Stimulated activated naive CD8-positive, alpha-beta T cell treated with anti-CD3 and anti-CD28 coated beads, Interleukin-15, amount 100 ng/mL, for 72 hours (primary cell): ENCODE measurements around the gene MTMR6.
A peak's percentile ranks its signal among the peaks of the same experiment; 100 is the strongest.
"Not testable (repeated sequence)": the region's sequence is repeated elsewhere in the genome, so short reads cannot be mapped to it uniquely, and the experiment has no call there.

Experiments
- ATAC-seq: fragments of 150-1000 bp; cut with Tn5 transposase; 2 replicates; pipeline ENCODE4 v1.10.0; 2021; ENCODE audit warnings: mild to moderate bottlenecking, moderate library complexity
- DNase-seq, 2 donors: peaks; one replicate each; pipeline ENCODE4 v3.0.0; 2021 to 2022
- H3K27ac Mint-ChIP-seq, 2 donors: one replicate each; pipeline ENCODE4 v1.8.0; 2022; ENCODE audit warnings: mild to moderate bottlenecking in 2 of 2, mixed read lengths in 2 of 2, moderate library complexity in 2 of 2
- H3K27me3 Mint-ChIP-seq: one replicate; pipeline ENCODE4 v1.8.0; 2022; ENCODE audit warnings: mixed read lengths
- H3K4me1 Mint-ChIP-seq: one replicate; pipeline ENCODE4 v1.8.0; 2022; ENCODE audit warnings: mild to moderate bottlenecking, mixed read lengths
- H3K4me3 Mint-ChIP-seq, 2 donors: one replicate each; pipeline ENCODE4 v1.8.0; 2022; ENCODE audit warnings: mild to moderate bottlenecking in 2 of 2, mixed read lengths in 2 of 2, moderate library complexity in 1 of 2
- H3K9me3 Mint-ChIP-seq, 2 donors: one replicate each; pipeline ENCODE4 v1.8.0; 2022; ENCODE audit warnings: mixed read lengths in 2 of 2

Gene MTMR6

GRCh38 chr13:25286969-25287961 lies at the start of gene MTMR6:
MTMR6 (minus strand) TSS chr13:25287488; CDS start chr13:25287247, 241 bp downstream.
- H3K4me1 Mint-ChIP-seq = peaks cover 43% of the 10 kb centered on the region
- H3K27me3 Mint-ChIP-seq = peaks cover 14% of the 10 kb centered on the region
- peak; percentile 97 for ATAC-seq
- peak; percentile 93 to 96 for DNase-seq
- no peaks in the 10 kb centered on the region for H3K9me3 Mint-ChIP-seq
- H3K4me3 Mint-ChIP-seq = peak within 1 kb of the TSS; percentile 95 to 100
- peak within 1 kb of the TSS; percentile 96 to 99 for H3K27ac Mint-ChIP-seq

GRCh38 chr13:25335856-25336255 lies 48.6 kb upstream of the MTMR6 start:
- no peaks in the 10 kb centered on the region for H3K4me1 Mint-ChIP-seq
- no peak overlapping the region for H3K4me3 Mint-ChIP-seq
- no peak for ATAC-seq
- no peak overlapping the region for H3K27ac Mint-ChIP-seq
- DNase-seq = no peak
- no peaks in the 10 kb centered on the region for H3K9me3 Mint-ChIP-seq
- no peaks in the 10 kb centered on the region for H3K27me3 Mint-ChIP-seq

- Mint-ChIP-seq H3K9me3 (no peaks in the 10 kb centered on the region), H3K27ac (no peak overlapping the region), H3K4me1 (no peaks in the 10 kb centered on the region), H3K27me3 (no peaks in the 10 kb centered on the region), H3K4me3 (no peak overlapping the region)
- DNase-seq (no peak), ATAC-seq (no peak)
These were observed 43.3 kb upstream of the MTMR6 start for GRCh38 chr13:25330541-25330940.

- H3K4me1 Mint-ChIP-seq = no peaks in the 10 kb centered on the region
- no peak overlapping the region for H3K27ac Mint-ChIP-seq
- DNase-seq (no peak), ATAC-seq (no peak)
- no peaks in the 10 kb centered on the region for H3K9me3 Mint-ChIP-seq
- H3K27me3 Mint-ChIP-seq = no peaks in the 10 kb centered on the region
- H3K4me3 Mint-ChIP-seq = no peak overlapping the region
These were observed 42.4 kb upstream of the MTMR6 start for GRCh38 chr13:25329706-25330105.

GRCh38 chr13:25324100-25324499 lies 36.8 kb upstream of the MTMR6 start:
- DNase-seq = no peak
- no peak overlapping the region for H3K27ac Mint-ChIP-seq
- no peak for ATAC-seq
- H3K9me3 Mint-ChIP-seq = no peaks in the 10 kb centered on the region
- H3K4me1 Mint-ChIP-seq = no peaks in the 10 kb centered on the region
- no peaks in the 10 kb centered on the region for H3K27me3 Mint-ChIP-seq
- H3K4me3 Mint-ChIP-seq = no peak overlapping the region

- Mint-ChIP-seq H3K4me3 (no peak overlapping the region), H3K27me3 (no peaks in the 10 kb centered on the region), H3K27ac (no peak overlapping the region), H3K9me3 (no peaks in the 10 kb centered on the region), H3K4me1 (peaks cover 6% of the 10 kb centered on the region)
- no peak for ATAC-seq
- DNase-seq = no peak
These were observed 32.5 kb upstream of the MTMR6 start for GRCh38 chr13:25319771-25320170.

- not testable (repeated sequence) for ATAC-seq, H3K27me3 Mint-ChIP-seq, H3K9me3 Mint-ChIP-seq, DNase-seq, H3K4me1 Mint-ChIP-seq, H3K4me3 Mint-ChIP-seq, H3K27ac Mint-ChIP-seq
These were observed 31.7 kb upstream of the MTMR6 start for GRCh38 chr13:25318946-25319345.

GRCh38 chr13:25310891-25311290 lies 23.6 kb upstream of the MTMR6 start:
- H3K27ac Mint-ChIP-seq = no peak overlapping the region
- no peaks in the 10 kb centered on the region for H3K27me3 Mint-ChIP-seq
- no peak overlapping the region for H3K4me3 Mint-ChIP-seq
- H3K4me1 Mint-ChIP-seq = peaks cover 10% of the 10 kb centered on the region
- DNase-seq (no peak), ATAC-seq (no peak)
- no peaks in the 10 kb centered on the region for H3K9me3 Mint-ChIP-seq

GRCh38 chr13:25306671-25307464 lies 19.6 kb upstream of the MTMR6 start:
- H3K4me1 Mint-ChIP-seq = peaks cover 43% of the 10 kb centered on the region
- H3K27ac Mint-ChIP-seq = no peak overlapping the region
- H3K4me3 Mint-ChIP-seq = no peak overlapping the region
- no peak for ATAC-seq
- no peak for DNase-seq
- H3K27me3 Mint-ChIP-seq = no peaks in the 10 kb centered on the region
- no peaks in the 10 kb centered on the region for H3K9me3 Mint-ChIP-seq

GRCh38 chr13:25302121-25302520 lies 14.8 kb upstream of the MTMR6 start:
- ATAC-seq (no peak), DNase-seq (no peak)
- H3K27ac Mint-ChIP-seq = peak overlapping the region; percentile 97 to 99
- peaks cover 16% of the 10 kb centered on the region for H3K27me3 Mint-ChIP-seq
- peak overlapping the region; percentile 91 to 92 for H3K4me3 Mint-ChIP-seq
- peaks cover 51% of the 10 kb centered on the region for H3K4me1 Mint-ChIP-seq
- H3K9me3 Mint-ChIP-seq = no peaks in the 10 kb centered on the region

GRCh38 chr13:25301347-25302113 lies 14.2 kb upstream of the MTMR6 start, which contains the start of gene NUP58:
NUP58 (plus strand) TSS chr13:25301625; CDS start chr13:25301774, 149 bp downstream.
- peak within 1 kb of the TSS; percentile 97 to 99 for H3K27ac Mint-ChIP-seq

GRCh38 chr13:25300861-25301346 lies 13.6 kb upstream of the MTMR6 start:
- DNase-seq (peak in 1 of 2 donors; percentile 36), ATAC-seq (peak; percentile 43)
- Mint-ChIP-seq H3K4me3 (peak overlapping the region; percentile 91 to 92), H3K9me3 (no peaks in the 10 kb centered on the region), H3K27me3 (peaks cover 25% of the 10 kb centered on the region), H3K27ac (peak overlapping the region; percentile 97 to 99), H3K4me1 (peaks cover 41% of the 10 kb centered on the region)

More at GRCh38 chr13:25301347-25302113, 14.2 kb upstream of the MTMR6 start, which contains the start of gene NUP58:
- Mint-ChIP-seq H3K4me1 (peaks cover 48% of the 10 kb centered on the region), H3K9me3 (no peaks in the 10 kb centered on the region), H3K4me3 (peak within 1 kb of the TSS; percentile 91 to 92), H3K27me3 (peaks cover 22% of the 10 kb centered on the region)
- DNase-seq = peak; percentile 90 to 94
- ATAC-seq = peak; percentile 99

- peaks cover 14% of the 10 kb centered on the region for H3K4me1 Mint-ChIP-seq
- H3K4me3 Mint-ChIP-seq = no peak overlapping the region
- H3K27ac Mint-ChIP-seq = peak overlapping the region; percentile 5 to 47
- peaks cover 31% of the 10 kb centered on the region for H3K27me3 Mint-ChIP-seq
- no peaks in the 10 kb centered on the region for H3K9me3 Mint-ChIP-seq
- ATAC-seq (no peak), DNase-seq (no peak)
These were observed 8.4 kb upstream of the MTMR6 start for GRCh38 chr13:25295701-25296100.

GRCh38 chr13:25295228-25295627 lies 7.9 kb upstream of the MTMR6 start:
- no peak for DNase-seq
- ATAC-seq = no peak
- Mint-ChIP-seq H3K4me3 (no peak overlapping the region), H3K9me3 (no peaks in the 10 kb centered on the region), H3K27me3 (peaks cover 31% of the 10 kb centered on the region), H3K4me1 (peaks cover 9% of the 10 kb centered on the region), H3K27ac (no peak overlapping the region)

GRCh38 chr13:25292301-25292700 lies 5.0 kb upstream of the MTMR6 start:
- ATAC-seq (no peak), DNase-seq (no peak)
- Mint-ChIP-seq H3K27me3 (peaks cover 31% of the 10 kb centered on the region), H3K9me3 (no peaks in the 10 kb centered on the region), H3K27ac (no peak overlapping the region), H3K4me1 (peaks cover 7% of the 10 kb centered on the region), H3K4me3 (no peak overlapping the region)
